Epidermal melanocyte (primary cell): ENCODE measurements around the gene PAPPA2.

Experiments
- DNase-seq: peaks from one replicate; pipeline ENCODE4 v3.0.0; 2011; ENCODE audit warnings: low spot score; ENCODE audit not compliant: insufficient read length

The PAPPA2 gene

GRCh38 chr1:176802316-176802715 is 339.3 kb downstream of the PAPPA2 start:
- no peak for DNase-seq

- no peak for DNase-seq
Measured at GRCh38 chr1:176803042-176803441, 340.1 kb downstream of the PAPPA2 start.

- no peak for DNase-seq
Measured at GRCh38 chr1:176803596-176803995, 340.6 kb downstream of the PAPPA2 start.

GRCh38 chr1:176809292-176809691 is 346.3 kb downstream of the PAPPA2 start:
- no peak for DNase-seq

- no peak for DNase-seq
Measured at GRCh38 chr1:176811511-176812288, 348.7 kb downstream of the PAPPA2 start.

- no peak for DNase-seq
Measured at GRCh38 chr1:176815621-176816020, 352.6 kb downstream of the PAPPA2 start.

- DNase-seq, result no peak
Measured at GRCh38 chr1:176816232-176816631, 353.3 kb downstream of the PAPPA2 start.

GRCh38 chr1:176820391-176821031 is 357.5 kb downstream of the PAPPA2 start:
- DNase-seq, result no peak

GRCh38 chr1:176826265-176826664 is 363.3 kb downstream of the PAPPA2 start:
- no peak for DNase-seq

GRCh38 chr1:176829261-176829660 is 366.3 kb downstream of the PAPPA2 start:
- DNase-seq, result no peak

GRCh38 chr1:176831150-176831549 is 368.2 kb downstream of the PAPPA2 start:
- DNase-seq, result no peak

- no peak for DNase-seq
Measured at GRCh38 chr1:176837708-176838107, 374.7 kb downstream of the PAPPA2 start.

- DNase-seq, result no peak
Measured at GRCh38 chr1:176838276-176838995, 375.5 kb downstream of the PAPPA2 start.

GRCh38 chr1:176839216-176839615 is 376.2 kb downstream of the PAPPA2 start:
- no peak for DNase-seq

GRCh38 chr1:176841238-176841637 is 378.3 kb downstream of the PAPPA2 start:
- no peak for DNase-seq

- no peak for DNase-seq
Measured at GRCh38 chr1:176843352-176844297, 380.6 kb downstream of the PAPPA2 start.

- no peak for DNase-seq
Measured at GRCh38 chr1:176847052-176847451, 384.1 kb downstream of the PAPPA2 start.

GRCh38 chr1:176849281-176849680 is 386.3 kb downstream of the PAPPA2 start:
- DNase-seq, result no peak

GRCh38 chr1:176850871-176851270 is 387.9 kb downstream of the PAPPA2 start:
- no peak for DNase-seq

GRCh38 chr1:176852124-176852523 is 389.1 kb downstream of the PAPPA2 start:
- DNase-seq, result no peak

GRCh38 chr1:176853503-176853902 is 390.5 kb downstream of the PAPPA2 start:
- no peak for DNase-seq
